Thoracic aorta (tissue), 2 donors: ENCODE results near the gene GPR135. TPM values are rescaled to one million over a fixed set of nuclear protein-coding genes. Genes with fewer than 3 reads are reported as not detected.

Source experiments
- ATAC-seq: fragments of 150-250 bp; one replicate; pipeline ENCODE4 v1.8.0; 2017; ENCODE audit warnings: low read depth; ENCODE audit not compliant: insufficient number of reproducible peaks, low FRiP score
- DNase-seq: peaks from one replicate; pipeline ENCODE4 v3.0.0-alpha.2; 2020; ENCODE audit warnings: low spot score
- H3K27ac ChIP-seq, 2 donors: fragments of 200-600 bp; sonication (generic); 1 replicate in 1 of 2; 2 replicates in 1 of 2; pipeline ENCODE4 v1.5.1; 2016; ENCODE audit warnings: mild to moderate bottlenecking in 2 of 2, moderate library complexity in 2 of 2
- H3K27me3 ChIP-seq: fragments of 200-600 bp; sonication (generic); replicated peaks from 2 replicates; pipeline ENCODE4 v1.6.0; 2016; ENCODE audit warnings: mild to moderate bottlenecking; ENCODE audit not compliant: insufficient read depth
- H3K36me3 ChIP-seq: fragments of 200-600 bp; sonication (generic); one replicate; pipeline ENCODE4 v1.5.1; 2016
- H3K4me1 ChIP-seq, 2 donors: fragments of 200-600 bp; sonication (generic); 1 replicate in 1 of 2; 2 replicates in 1 of 2; pipeline versions ENCODE4 v1.5.1 to v1.6.0; 2016; ENCODE audit warnings: low read depth in 2 of 2, mild to moderate bottlenecking in 1 of 2; ENCODE audit not compliant: control insufficient read depth in 1 of 2
- H3K4me3 ChIP-seq: fragments of 200-600 bp; sonication (generic); 2 replicates; pipeline ENCODE4 v1.5.1; 2016; ENCODE audit warnings: mild to moderate bottlenecking
- H3K9me3 ChIP-seq: fragments of 200-600 bp; sonication (generic); 2 replicates; pipeline ENCODE4 v1.5.1; 2016
- CTCF ChIP-seq: fragments of 200-600 bp; sonication (generic); IDR thresholded peaks from one replicate; pipeline ENCODE4 v1.5.1; 2019; ENCODE audit warnings: antibody characterized with exemption
- total RNA-seq, 2 donors: library from RNA; depleted of rRNA; stranded (reverse); fragments of >200 nt; gene quantifications; one replicate each; pipeline versions ENCODE4 v1.1.0 to v1.2.3, GENCODE V29; 2016

The GPR135 gene
- total RNA-seq: 10 to 100 TPM; 13.8 to 20.3 TPM

DNA sequence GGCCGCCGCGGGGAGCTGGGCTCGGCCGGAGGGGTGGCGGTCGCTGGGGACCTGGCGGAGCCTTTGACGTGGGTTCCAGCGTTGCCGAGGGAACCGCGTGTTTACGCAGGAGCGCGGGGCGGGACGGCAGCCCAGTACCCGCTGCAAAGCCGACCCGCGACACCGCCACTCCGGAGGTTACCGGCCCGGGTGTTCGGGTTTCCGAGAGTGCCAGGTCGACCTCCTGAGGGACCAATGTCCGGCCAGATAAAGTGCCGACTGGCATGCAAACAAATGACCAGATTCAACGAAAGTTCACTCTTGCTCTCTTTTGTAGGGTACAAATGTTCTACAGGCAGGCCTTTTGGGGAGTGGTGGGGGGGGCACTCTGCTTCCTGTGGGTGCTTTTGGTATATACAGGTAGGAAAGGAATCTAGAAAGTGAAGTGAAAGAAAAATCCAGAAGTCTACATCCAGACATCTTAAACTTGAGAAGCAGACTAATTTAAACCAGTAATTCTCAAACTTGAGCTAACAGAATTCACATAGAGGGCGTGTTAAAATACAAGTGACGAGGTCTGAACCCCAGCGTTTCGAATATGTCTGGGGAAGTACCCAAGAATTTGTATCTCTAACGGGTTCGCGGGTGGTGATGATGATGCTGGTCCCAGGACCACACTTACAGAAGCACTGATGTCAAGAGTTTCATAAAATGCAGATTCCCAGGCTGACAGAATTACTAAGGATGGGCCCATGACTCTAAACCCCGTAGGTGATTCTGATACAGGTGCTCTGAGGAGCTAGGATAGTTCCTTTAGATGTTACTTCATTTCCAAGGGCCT, at the start of gene GPR135:
Gene GPR135 (minus strand): TSS at position 65 of the 820 bp plus-strand sequence. CDS start 154 bp downstream, outside the sequence.
- H3K27ac ChIP-seq: peak within 1 kb of the TSS; percentile 70 to 82
- no peaks in the 10 kb centered on the region for H3K9me3 ChIP-seq
- DNase-seq (no peak), ATAC-seq (no peak)
- no peak for TF ChIP-seq CTCF
- H3K4me1 ChIP-seq: peaks cover 5 to 16% of the 10 kb centered on the region in 2 donors
- no peaks in the 10 kb centered on the region for H3K27me3 ChIP-seq
- no peaks in the 10 kb centered on the region for H3K36me3 ChIP-seq
- peak within 1 kb of the TSS; percentile 84 for H3K4me3 ChIP-seq

DNA sequence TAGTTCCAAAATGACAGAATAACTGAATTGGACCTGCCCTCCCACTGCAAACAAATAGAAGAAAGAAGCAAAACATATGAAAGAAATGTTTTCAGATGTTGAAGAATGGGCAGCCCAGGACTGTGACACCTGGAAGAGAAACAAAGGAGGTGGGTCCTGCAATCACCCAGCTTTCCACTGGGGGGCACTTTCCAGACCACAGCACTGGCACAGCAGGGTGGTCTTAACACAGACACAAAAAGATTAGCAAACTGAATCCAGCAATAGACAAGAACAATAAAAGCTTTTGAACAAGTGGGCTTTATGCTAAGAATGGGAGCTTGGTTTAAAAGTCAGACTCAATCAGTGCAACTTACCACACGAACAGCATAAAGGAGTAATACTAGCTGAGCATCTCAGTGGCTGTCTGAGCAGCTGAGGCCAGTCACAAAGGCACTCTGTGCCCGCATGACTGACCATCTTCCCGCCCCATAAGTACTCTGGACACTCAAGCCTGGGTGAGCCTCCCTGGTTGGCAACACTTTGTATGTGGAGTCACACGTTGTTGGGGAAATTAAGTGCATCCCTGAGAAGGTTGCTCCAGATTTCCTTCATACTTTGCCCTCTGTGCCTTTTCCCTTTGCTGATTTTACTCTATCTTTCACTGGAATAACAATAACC, 46.9 kb upstream of the GPR135 start:
- H3K27ac ChIP-seq: no peak overlapping the region
- no peak overlapping the region for H3K4me3 ChIP-seq
- H3K27me3 ChIP-seq: no peaks in the 10 kb centered on the region
- no peaks in the 10 kb centered on the region for H3K36me3 ChIP-seq
- DNase-seq (no peak), ATAC-seq (no peak)
- H3K4me1 ChIP-seq: no peaks in the 10 kb centered on the region
- no peaks in the 10 kb centered on the region for H3K9me3 ChIP-seq
- no peak for TF ChIP-seq CTCF

DNA sequence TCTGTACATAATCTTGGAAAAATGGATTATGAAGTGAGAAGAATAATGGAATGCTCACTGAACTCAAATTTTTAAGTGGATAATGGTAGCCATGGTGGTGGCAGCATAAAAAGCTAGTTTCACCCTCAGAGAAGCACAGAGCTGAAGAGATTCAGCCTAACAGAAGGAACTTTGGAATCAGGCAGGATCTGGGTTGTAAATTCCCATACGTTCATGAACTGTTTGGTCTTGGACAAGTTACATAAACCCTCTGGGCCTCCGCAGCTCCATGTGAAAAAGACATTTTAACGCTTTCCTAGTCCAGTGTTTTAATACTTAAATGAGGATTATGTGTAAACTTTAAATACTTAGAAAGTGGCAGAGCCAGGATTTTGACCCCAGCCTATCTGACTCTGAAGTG, 45.8 kb upstream of the GPR135 start:
- ATAC-seq (no peak), DNase-seq (no peak)

GRCh38 chr14:59510001-59510400, 44.8 kb upstream of the GPR135 start:
- Histone ChIP-seq H3K4me1 (no peaks in the 10 kb centered on the region), H3K27ac (no peak overlapping the region), H3K9me3 (no peaks in the 10 kb centered on the region), H3K4me3 (no peak overlapping the region), H3K27me3 (no peaks in the 10 kb centered on the region), H3K36me3 (no peaks in the 10 kb centered on the region)
- no peak for DNase-seq
- TF ChIP-seq CTCF: no peak
- no peak for ATAC-seq

More for the DNA sequence above, 45.8 kb upstream of the GPR135 start:
- Histone ChIP-seq H3K36me3 (no peaks in the 10 kb centered on the region), H3K4me3 (no peak overlapping the region), H3K27ac (no peak overlapping the region), H3K4me1 (no peaks in the 10 kb centered on the region), H3K27me3 (no peaks in the 10 kb centered on the region), H3K9me3 (no peaks in the 10 kb centered on the region)
- no peak for TF ChIP-seq CTCF

DNA sequence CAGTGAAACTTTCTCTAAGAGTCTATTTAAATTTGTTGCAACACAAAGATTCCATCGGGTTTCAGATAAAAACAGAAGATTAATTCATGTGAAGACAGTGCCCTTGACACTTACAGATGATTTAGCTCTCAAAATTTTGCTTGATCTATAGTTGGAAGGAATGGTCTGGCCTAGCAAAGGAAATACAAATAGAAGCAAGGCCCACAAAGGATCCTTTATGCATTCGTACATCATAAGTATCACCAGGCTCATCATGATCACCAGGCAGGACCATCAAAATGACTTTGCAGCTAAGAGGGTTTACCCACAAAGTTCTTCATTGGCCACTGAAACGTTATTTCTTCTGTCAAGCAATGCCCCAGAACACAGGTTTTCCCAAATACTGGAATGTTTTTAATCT, 43.9 kb upstream of the GPR135 start:
- H3K4me1 ChIP-seq: no peaks in the 10 kb centered on the region
- no peak overlapping the region for H3K27ac ChIP-seq
- H3K27me3 ChIP-seq: no peaks in the 10 kb centered on the region
- no peaks in the 10 kb centered on the region for H3K9me3 ChIP-seq
- no peak for DNase-seq
- no peak for ATAC-seq
- H3K4me3 ChIP-seq: no peak overlapping the region
- H3K36me3 ChIP-seq: no peaks in the 10 kb centered on the region
- no peak for TF ChIP-seq CTCF
